ENCODE results near the gene DNASE1L3. TPM values are rescaled to one million over a fixed set of nuclear protein-coding genes. Genes with fewer than 3 reads are reported as not detected.
A peak's percentile ranks its signal among the peaks of the same experiment; 100 is the strongest.

DNASE1L3 gene
- total and polyA plus RNA-seq, 2 of the 13 experiments (the other 11 are each of a cell fraction or from before 2014, with no cell fraction given), result 0.86 to 1.7 TPM

GRCh38 chr3:58180940-58181587, 29.7 kb downstream of the DNASE1L3 start (continued):
- TF ChIP-seq SNAPC4 (CRISPR knock-in tag; IDR thresholded peaks at IDR 0.05) (no peak), HBP1 (CRISPR knock-in tag; IDR thresholded peaks at IDR 0.05; ENCODE audit: low read depth) (no peak), ZNF263 (CRISPR knock-in tag; IDR thresholded peaks at IDR 0.05) (no peak), MAF1 (CRISPR knock-in tag; IDR thresholded peaks at IDR 0.05; ENCODE audit: borderline replicate concordance) (no peak), ZNF432 (CRISPR knock-in tag; IDR thresholded peaks at IDR 0.05; ENCODE audit: borderline replicate concordance) (no peak), GFI1 (CRISPR knock-in tag; IDR thresholded peaks at IDR 0.05; ENCODE audit: borderline replicate concordance) (no peak), ISX (CRISPR knock-in tag; conservative IDR thresholded peaks at IDR 0.05) (no peak), ZNF251 (CRISPR knock-in tag; IDR thresholded peaks at IDR 0.05) (no peak), PATZ1 (CRISPR knock-in tag; IDR thresholded peaks at IDR 0.05) (0 out of 2 replicates have a peak, but pooled peaks have one; percentile 19), ZSCAN5A (CRISPR knock-in tag; IDR thresholded peaks at IDR 0.05; ENCODE audit: borderline replicate concordance) (no peak), SP2 (CRISPR knock-in tag; IDR thresholded peaks at IDR 0.05) (no peak), NR2F6 (IDR thresholded peaks at IDR 0.05) (0 out of 2 replicates have a peak, but pooled peaks have one; percentile 45), NR2F6 (CRISPR knock-in tag; IDR thresholded peaks at IDR 0.05) (no peak), ZNF431 (CRISPR knock-in tag; IDR thresholded peaks at IDR 0.05; ENCODE audit: borderline replicate concordance, low read depth) (no peak), KLF16 (CRISPR knock-in tag; IDR thresholded peaks at IDR 0.05) (no peak), U2AF1 (optimal IDR thresholded peaks at IDR 0.05; ENCODE audit: low read depth, low read length) (no peak), SRSF1 (optimal IDR thresholded peaks at IDR 0.05; ENCODE audit: low read depth, low read length) (no peak), ZNF704 (CRISPR knock-in tag; IDR thresholded peaks at IDR 0.05; ENCODE audit: borderline replicate concordance) (no peak), NFRKB (IDR thresholded peaks at IDR 0.05) (no peak), GTF2F1 (IDR thresholded peaks at IDR 0.05; ENCODE audit: low read length) (no peak)
